ENCODE results near the gene MORC2. TPM values are rescaled to one million over a fixed set of nuclear protein-coding genes. Genes with fewer than 3 reads are reported as not detected.
A peak's percentile ranks its signal among the peaks of the same experiment; 100 is the strongest.

MORC2 gene
- total and polyA plus RNA-seq, 9 of the 15 experiments (the other 6 are each of a cell fraction or from before 2014, with no cell fraction given) = 3.3 to 34.7 (median 16.7) TPM

- peak; percentile 57; the same call in 1 of the 2 replicates for TF ChIP-seq PHF8 (IDR thresholded peaks at IDR 0.05; ENCODE audit: borderline replicate concordance, low read length)
Measured at GRCh38 chr22:30969532-30970355, 1.2 kb upstream of the MORC2 start (continued).

- ChIA-PET POLR2A (interaction anchor here (0.6 to 2.8 kb wide), 12 partner anchors 10 to 218 kb away, joined by 3 to 11 read pairs (median 4); partner anchors contain the start of gene SMTN), CTCF (ENCODE audit: low intra/inter-chr PET ratio) (interaction anchor here (0.9 kb wide), 1 partner anchor 116 kb away, joined by 4 read pairs; no protein-coding TSS in a partner anchor)
- Histone ChIP-seq H3K27me3 (ENCODE audit: control insufficient read depth in 2 of 2, insufficient read depth in 2 of 2, low read length in 2 of 2) (no peaks in the 10 kb centered on the region), H3K36me3 (ENCODE audit: control insufficient read depth, insufficient read depth, low read length) (peaks cover 70% of the 10 kb centered on the region), H3K9me1 (ENCODE audit: control insufficient read depth, insufficient read depth, low read length) (no peaks in the 10 kb centered on the region), H3K4me2 (ENCODE audit: insufficient read depth, low read length) (peak within 1 kb of the TSS; percentile 86), H3K4me3 (peak within 1 kb of the TSS; percentile 90), H3K27ac (ENCODE audit: extremely low read depth, low read depth, low read length) (peak within 1 kb of the TSS; percentile 92), H3K9ac (ENCODE audit: insufficient read depth in 1 of 2, low read depth in 2 of 2, low read length in 2 of 2) (peak within 1 kb of the TSS; percentile 85 to 95), H2AFZ (ENCODE audit: low read depth, low read length) (peak within 1 kb of the TSS; percentile 82), H3K4me1 (replicated peaks in 1 of 2; ENCODE audit: control insufficient read depth in 2 of 2, insufficient read depth in 2 of 2, low read length in 2 of 2) (peaks cover 9 to 17% of the 10 kb centered on the region in 2 experiments; a peak in 4 of 5 replicates), H3K79me2 (ENCODE audit: control insufficient read depth, insufficient read depth, low read length) (peaks cover 99% of the 10 kb centered on the region), H3K9me3 (replicated peaks; ENCODE audit: control insufficient read depth, insufficient read depth, low read depth, low read length) (peaks cover 7% of the 10 kb centered on the region; the same call in 1 of the 2 replicates), H4K20me1 (replicated peaks; ENCODE audit: control insufficient read depth, insufficient read depth, low read length) (peaks cover 18% of the 10 kb centered on the region; the same call in 1 of the 2 replicates)
- whole genome bisulfite sequencing (ENCODE audit: insufficient coverage, low coverage, missing lambda C conversion rate) = under 1% methylated on average over 21 of the region's 67 CpGs
- no TSS peak for BruUV-seq (replicated peaks)
- intact Hi-C loops (cut with micrococcal nuclease) (loop anchor here (2.0 to 5.0 kb wide), 2 partner anchors 93 to 116 kb away; no protein-coding TSS in a partner anchor), in situ Hi-C loops (cut with MboI) (no loop called here)
- DNase-seq (ENCODE audit: extremely low read depth in 1 of 4, low spot score in 3 of 4) (peak; percentile 94 to 98 (median 96)), ATAC-seq (peak; percentile 90), FAIRE-seq (peak; percentile 96)
- TF ChIP-seq RBM25 (IDR thresholded peaks at IDR 0.05; ENCODE audit: low read depth, low read length, severe bottlenecking) (peak; percentile 26), GATAD2B (IDR thresholded peaks at IDR 0.05; ENCODE audit: borderline replicate concordance) (0 out of 2 replicates have a peak, but pooled peaks have one; percentile 39), STAT5B (CRISPR knock-in tag; IDR thresholded peaks at IDR 0.05) (no peak), NR3C1 (CRISPR knock-in tag; IDR thresholded peaks at IDR 0.05) (no peak), EP400 (IDR thresholded peaks at IDR 0.05) (peak; percentile 79; the same call in 1 of the 2 replicates), ASH1L (IDR thresholded peaks at IDR 0.05; ENCODE audit: borderline replicate concordance, low read depth, partially characterized antibody) (peak; percentile 53), POLR2AphosphoS2 (IDR thresholded peaks at IDR 0.05; ENCODE audit: low read length) (no peak), ELK1 (CRISPR knock-in tag; IDR thresholded peaks at IDR 0.05) (no peak), THRB (CRISPR knock-in tag; conservative IDR thresholded peaks at IDR 0.05) (no peak), TFE3 (CRISPR knock-in tag; IDR thresholded peaks at IDR 0.05) (peak; percentile 99), ETV6 (IDR thresholded peaks at IDR 0.05; ENCODE audit: borderline replicate concordance in 1 of 2, low read depth in 2 of 2, low read length in 1 of 2) (no peak), ETV6 (CRISPR knock-in tag; IDR thresholded peaks at IDR 0.05; ENCODE audit: borderline replicate concordance) (no peak)
Measured at GRCh38 chr22:30968924-30969531, 454 bp upstream of the MORC2 start, which contains the start of gene TUG1. Gene TUG1 (plus strand): TSS chr22:30969265.

All from K562 (cell line).